Measurements from ENCODE around the gene RASAL1.
A peak's percentile ranks its signal among the peaks of the same experiment; 100 is the strongest.

Gene RASAL1

DNA sequence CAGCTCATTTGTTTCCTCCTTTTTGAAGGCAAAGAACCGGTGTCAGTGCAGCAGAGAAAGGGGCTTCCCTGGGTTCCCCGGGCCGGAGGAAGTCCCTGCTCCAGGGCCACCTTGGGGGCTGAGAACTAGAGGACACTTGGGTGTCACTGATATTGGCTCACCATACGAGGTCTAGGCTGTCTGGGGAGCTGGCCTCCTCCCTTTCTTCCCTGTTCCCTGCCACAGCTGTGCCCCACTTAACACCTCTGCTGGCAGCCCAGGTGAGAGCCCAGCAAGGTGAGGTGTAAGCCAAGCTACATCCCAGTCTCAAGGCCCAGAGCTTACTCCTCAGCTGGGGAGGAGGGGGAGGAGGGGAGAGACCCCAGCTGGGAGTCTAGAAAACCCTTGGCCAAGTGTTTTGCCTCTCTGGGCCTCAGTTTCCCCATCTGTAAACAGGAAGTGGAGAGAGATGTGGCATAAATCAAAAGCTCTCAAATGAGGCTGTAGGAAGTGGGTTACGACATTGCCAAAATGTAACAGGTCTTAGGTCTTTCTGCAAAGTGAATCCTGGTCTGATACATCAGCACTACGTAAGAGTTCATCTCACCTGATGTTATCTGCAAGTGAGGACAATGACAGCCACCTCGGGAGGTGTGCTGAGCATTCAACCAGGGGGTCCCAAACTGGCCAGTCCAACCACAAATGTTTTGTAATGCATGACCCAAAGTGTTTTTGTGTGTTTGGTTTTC is 25.5 kb downstream of the RASAL1 start (continued):
- TF ChIP-seq, protein P1, sequence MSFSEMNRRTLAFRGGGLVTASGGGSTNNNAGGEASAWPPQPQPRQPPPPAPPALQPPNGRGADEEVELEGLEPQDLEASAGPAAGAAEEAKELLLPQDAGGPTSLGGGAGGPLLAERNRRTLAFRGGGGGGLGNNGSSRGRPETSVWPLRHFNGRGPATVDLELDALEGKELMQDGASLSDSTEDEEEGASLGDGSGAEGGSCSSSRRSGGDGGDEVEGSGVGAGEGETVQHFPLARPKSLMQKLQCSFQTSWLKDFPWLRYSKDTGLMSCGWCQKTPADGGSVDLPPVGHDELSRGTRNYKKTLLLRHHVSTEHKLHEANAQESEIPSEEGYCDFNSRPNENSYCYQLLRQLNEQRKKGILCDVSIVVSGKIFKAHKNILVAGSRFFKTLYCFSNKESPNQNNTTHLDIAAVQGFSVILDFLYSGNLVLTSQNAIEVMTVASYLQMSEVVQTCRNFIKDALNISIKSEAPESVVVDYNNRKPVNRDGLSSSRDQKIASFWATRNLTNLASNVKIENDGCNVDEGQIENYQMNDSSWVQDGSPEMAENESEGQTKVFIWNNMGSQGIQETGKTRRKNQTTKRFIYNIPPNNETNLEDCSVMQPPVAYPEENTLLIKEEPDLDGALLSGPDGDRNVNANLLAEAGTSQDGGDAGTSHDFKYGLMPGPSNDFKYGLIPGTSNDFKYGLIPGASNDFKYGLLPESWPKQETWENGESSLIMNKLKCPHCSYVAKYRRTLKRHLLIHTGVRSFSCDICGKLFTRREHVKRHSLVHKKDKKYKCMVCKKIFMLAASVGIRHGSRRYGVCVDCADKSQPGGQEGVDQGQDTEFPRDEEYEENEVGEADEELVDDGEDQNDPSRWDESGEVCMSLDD (tag by site-specific recombination; IDR thresholded peaks at IDR 0.05), result no peak

DNA sequence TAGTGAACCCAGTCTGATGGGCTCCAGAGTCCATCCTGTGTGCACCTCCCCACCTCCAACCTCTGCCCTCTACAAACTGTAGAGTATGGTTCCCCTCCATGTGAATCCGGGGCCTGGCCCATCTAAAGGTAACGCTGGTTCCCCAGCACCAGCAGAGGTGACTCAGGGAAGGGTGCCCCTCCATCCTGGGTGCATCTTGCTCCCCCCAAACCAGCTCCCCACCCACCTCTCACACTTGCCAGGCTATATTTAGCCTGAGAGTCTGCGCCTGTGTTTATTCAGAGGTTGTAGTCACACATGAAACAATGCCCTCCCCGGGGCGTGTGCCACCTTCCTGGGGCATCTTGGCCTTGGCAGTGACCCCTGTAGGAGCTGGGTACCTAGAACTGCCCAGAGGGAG is 26.2 kb downstream of the RASAL1 start:
- Histone ChIP-seq H3K9me3 (ENCODE audit: control insufficient read depth, insufficient read depth, low read depth, low read length) (no peaks in the 10 kb centered on the region), H3K27ac (ENCODE audit: extremely low read depth, low read depth, low read length) (no peak overlapping the region), H3K4me3 (ENCODE audit: low read depth, low read length) (no peak overlapping the region), H3K4me1 (ENCODE audit: control insufficient read depth, insufficient read depth, low read length) (no peaks in the 10 kb centered on the region), H3K36me3 (ENCODE audit: control insufficient read depth in 2 of 2, insufficient read depth in 1 of 2, low read length in 2 of 2) (no peaks in the 10 kb centered on the region)
- TF ChIP-seq SALL2 (tag by site-specific recombination; IDR thresholded peaks at IDR 0.05; ENCODE audit: borderline replicate concordance), result no peak
- POLR2A ChIA-PET, result no interaction called here
- CTCF ChIA-PET, result interaction anchor here (0.6 to 1.1 kb wide), 2 partner anchors 117 to 131 kb away, joined by 3 read pairs; partner anchors contain the start of gene OAS2

DNA sequence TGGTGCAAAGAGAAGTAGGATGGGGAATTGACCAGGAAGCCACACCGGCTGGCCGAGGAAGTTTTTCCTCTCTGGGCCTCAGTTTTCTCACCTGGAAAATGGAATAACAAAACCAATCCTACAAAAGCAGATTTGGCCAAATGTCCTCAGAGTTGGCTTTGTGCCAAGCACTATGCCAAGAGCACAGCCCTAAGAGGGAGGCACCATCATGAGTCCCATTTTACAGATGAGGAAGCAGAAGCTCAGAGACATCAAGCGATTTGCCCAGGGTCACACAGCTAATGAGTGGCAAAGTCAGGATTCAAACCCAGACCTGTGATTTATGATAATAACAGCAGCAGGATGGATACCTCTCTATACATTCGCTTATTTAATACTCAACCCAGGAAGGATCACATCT is 27.3 kb downstream of the RASAL1 start:
- H3K4me1 ChIP-seq (ENCODE audit: control insufficient read depth, insufficient read depth, low read length), result no peaks in the 10 kb centered on the region
- H3K4me3 ChIP-seq (ENCODE audit: low read depth, low read length), result no peak overlapping the region
- TF ChIP-seq, protein P2, sequence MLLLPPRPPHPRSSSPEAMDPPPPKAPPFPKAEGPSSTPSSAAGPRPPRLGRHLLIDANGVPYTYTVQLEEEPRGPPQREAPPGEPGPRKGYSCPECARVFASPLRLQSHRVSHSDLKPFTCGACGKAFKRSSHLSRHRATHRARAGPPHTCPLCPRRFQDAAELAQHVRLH (tag by site-specific recombination; IDR thresholded peaks at IDR 0.05), result 0 out of 2 replicates have a peak, but pooled peaks have one; percentile 20
- TF ChIP-seq YY1 (tag by site-specific recombination; IDR thresholded peaks at IDR 0.05), result no peak
- TF ChIP-seq, protein P3, sequence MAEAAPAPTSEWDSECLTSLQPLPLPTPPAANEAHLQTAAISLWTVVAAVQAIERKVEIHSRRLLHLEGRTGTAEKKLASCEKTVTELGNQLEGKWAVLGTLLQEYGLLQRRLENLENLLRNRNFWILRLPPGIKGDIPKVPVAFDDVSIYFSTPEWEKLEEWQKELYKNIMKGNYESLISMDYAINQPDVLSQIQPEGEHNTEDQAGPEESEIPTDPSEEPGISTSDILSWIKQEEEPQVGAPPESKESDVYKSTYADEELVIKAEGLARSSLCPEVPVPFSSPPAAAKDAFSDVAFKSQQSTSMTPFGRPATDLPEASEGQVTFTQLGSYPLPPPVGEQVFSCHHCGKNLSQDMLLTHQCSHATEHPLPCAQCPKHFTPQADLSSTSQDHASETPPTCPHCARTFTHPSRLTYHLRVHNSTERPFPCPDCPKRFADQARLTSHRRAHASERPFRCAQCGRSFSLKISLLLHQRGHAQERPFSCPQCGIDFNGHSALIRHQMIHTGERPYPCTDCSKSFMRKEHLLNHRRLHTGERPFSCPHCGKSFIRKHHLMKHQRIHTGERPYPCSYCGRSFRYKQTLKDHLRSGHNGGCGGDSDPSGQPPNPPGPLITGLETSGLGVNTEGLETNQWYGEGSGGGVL (tag by site-specific recombination; IDR thresholded peaks at IDR 0.05), result no peak
- TF ChIP-seq ZNF423 (tag by site-specific recombination; IDR thresholded peaks at IDR 0.05), result no peak
- TF ChIP-seq, protein P4, sequence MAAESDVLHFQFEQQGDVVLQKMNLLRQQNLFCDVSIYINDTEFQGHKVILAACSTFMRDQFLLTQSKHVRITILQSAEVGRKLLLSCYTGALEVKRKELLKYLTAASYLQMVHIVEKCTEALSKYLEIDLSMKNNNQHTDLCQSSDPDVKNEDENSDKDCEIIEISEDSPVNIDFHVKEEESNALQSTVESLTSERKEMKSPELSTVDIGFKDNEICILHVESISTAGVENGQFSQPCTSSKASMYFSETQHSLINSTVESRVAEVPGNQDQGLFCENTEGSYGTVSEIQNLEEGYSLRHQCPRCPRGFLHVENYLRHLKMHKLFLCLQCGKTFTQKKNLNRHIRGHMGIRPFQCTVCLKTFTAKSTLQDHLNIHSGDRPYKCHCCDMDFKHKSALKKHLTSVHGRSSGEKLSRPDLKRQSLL (tag by site-specific recombination; IDR thresholded peaks at IDR 0.05), result no peak
- TF ChIP-seq GLI4 (tag by site-specific recombination; IDR thresholded peaks at IDR 0.05), result no peak
- TF ChIP-seq SP3 (tag by site-specific recombination; IDR thresholded peaks at IDR 0.05), result no peak
- no peak for TF ChIP-seq ZXDB (tag by site-specific recombination; IDR thresholded peaks at IDR 0.05)
- peak; percentile 89 for TF ChIP-seq ZNF768 (tag by site-specific recombination; IDR thresholded peaks at IDR 0.05)
- no peak for TF ChIP-seq ZNF610 (tag by site-specific recombination; IDR thresholded peaks at IDR 0.05; ENCODE audit: borderline replicate concordance)
- ChIA-PET POLR2A (no interaction called here), CTCF (no interaction called here)
- no peaks in the 10 kb centered on the region for H3K9me3 ChIP-seq (ENCODE audit: control insufficient read depth, insufficient read depth, low read depth, low read length)
- H3K36me3 ChIP-seq (ENCODE audit: control insufficient read depth in 2 of 2, insufficient read depth in 1 of 2, low read length in 2 of 2), result no peaks in the 10 kb centered on the region
- H3K27ac ChIP-seq (ENCODE audit: extremely low read depth, low read depth, low read length), result no peak overlapping the region

DNA sequence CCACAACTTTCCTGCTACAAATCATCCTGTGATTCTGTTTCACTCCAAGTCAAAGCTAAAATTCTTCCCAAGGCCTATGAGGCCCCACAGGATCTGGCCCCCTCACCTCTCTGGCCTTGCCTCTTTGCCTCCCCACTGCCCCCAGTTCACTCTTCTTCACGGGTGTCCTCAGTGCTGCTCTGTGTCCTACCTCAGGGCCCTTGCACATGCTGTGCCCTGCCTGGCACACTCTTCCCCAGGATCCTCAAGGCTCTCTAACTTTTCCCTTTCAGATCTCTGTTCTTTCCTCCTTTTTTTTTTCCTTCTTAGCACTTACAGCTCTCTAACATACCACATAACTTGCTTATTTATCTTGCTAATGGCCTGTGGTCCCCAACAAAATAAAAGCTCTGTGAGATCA is 29.2 kb downstream of the RASAL1 start:
- Histone ChIP-seq H3K9me3 (ENCODE audit: control insufficient read depth, insufficient read depth, low read depth, low read length) (no peaks in the 10 kb centered on the region), H3K4me3 (ENCODE audit: low read depth, low read length) (no peak overlapping the region), H3K4me1 (ENCODE audit: control insufficient read depth, insufficient read depth, low read length) (no peaks in the 10 kb centered on the region), H3K27ac (ENCODE audit: extremely low read depth, low read depth, low read length) (no peak overlapping the region), H3K36me3 (ENCODE audit: control insufficient read depth in 2 of 2, insufficient read depth in 1 of 2, low read length in 2 of 2) (no peaks in the 10 kb centered on the region)
- peak; percentile 97 for TF ChIP-seq ZNF623 (tag by site-specific recombination; IDR thresholded peaks at IDR 0.05)
- TF ChIP-seq ZNF530 (tag by site-specific recombination; IDR thresholded peaks at IDR 0.05; ENCODE audit: low read depth), result no peak
- POLR2A ChIA-PET, result no interaction called here
- CTCF ChIA-PET, result interaction anchor here (0.6 to 1.3 kb wide), 4 partner anchors 29 to 113 kb away, joined by 3 to 5 read pairs (median 3); no protein-coding TSS in a partner anchor
